ENCODE measurements around the gene TREH.

DNA sequence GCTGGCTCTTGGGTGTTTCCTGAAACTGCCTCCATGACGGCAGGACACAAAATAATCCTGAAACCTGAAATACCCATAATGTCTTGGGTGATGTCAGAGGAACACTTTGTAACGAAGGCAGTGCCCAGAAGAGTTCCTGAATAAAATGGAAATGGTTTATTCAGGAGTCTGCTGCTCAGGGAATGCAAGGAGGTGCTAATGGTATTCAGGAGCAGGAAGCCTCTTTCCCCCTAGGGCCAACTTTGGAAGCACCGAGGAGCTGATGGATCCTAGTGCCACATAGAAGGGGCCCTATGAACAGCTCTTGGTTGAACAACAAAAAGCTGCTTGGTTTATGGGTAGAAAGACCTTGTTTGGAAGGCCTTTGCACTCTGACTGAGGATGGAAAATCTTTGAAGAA, 15.5 kb downstream of the TREH start:
- TF ChIP-seq, protein P1, sequence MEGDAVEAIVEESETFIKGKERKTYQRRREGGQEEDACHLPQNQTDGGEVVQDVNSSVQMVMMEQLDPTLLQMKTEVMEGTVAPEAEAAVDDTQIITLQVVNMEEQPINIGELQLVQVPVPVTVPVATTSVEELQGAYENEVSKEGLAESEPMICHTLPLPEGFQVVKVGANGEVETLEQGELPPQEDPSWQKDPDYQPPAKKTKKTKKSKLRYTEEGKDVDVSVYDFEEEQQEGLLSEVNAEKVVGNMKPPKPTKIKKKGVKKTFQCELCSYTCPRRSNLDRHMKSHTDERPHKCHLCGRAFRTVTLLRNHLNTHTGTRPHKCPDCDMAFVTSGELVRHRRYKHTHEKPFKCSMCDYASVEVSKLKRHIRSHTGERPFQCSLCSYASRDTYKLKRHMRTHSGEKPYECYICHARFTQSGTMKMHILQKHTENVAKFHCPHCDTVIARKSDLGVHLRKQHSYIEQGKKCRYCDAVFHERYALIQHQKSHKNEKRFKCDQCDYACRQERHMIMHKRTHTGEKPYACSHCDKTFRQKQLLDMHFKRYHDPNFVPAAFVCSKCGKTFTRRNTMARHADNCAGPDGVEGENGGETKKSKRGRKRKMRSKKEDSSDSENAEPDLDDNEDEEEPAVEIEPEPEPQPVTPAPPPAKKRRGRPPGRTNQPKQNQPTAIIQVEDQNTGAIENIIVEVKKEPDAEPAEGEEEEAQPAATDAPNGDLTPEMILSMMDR (IDR thresholded peaks at IDR 0.05 in 2 of 3, conservative IDR thresholded peaks at IDR 0.05 in 1 of 3; ENCODE audit: borderline replicate concordance in 1 of 3, insufficient read depth in 1 of 3, low read depth in 2 of 3, low read length in 2 of 3), result no peak
- TF ChIP-seq FOSL1 (IDR thresholded peaks at IDR 0.05; ENCODE audit: low read depth), result no peak
- TF ChIP-seq, protein P2, sequence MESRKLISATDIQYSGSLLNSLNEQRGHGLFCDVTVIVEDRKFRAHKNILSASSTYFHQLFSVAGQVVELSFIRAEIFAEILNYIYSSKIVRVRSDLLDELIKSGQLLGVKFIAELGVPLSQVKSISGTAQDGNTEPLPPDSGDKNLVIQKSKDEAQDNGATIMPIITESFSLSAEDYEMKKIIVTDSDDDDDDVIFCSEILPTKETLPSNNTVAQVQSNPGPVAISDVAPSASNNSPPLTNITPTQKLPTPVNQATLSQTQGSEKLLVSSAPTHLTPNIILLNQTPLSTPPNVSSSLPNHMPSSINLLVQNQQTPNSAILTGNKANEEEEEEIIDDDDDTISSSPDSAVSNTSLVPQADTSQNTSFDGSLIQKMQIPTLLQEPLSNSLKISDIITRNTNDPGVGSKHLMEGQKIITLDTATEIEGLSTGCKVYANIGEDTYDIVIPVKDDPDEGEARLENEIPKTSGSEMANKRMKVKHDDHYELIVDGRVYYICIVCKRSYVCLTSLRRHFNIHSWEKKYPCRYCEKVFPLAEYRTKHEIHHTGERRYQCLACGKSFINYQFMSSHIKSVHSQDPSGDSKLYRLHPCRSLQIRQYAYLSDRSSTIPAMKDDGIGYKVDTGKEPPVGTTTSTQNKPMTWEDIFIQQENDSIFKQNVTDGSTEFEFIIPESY (IDR thresholded peaks at IDR 0.05; ENCODE audit: extremely low read depth, insufficient replicate concordance, low read length), result no peak
- TF ChIP-seq EZH2phosphoT487 (IDR thresholded peaks at IDR 0.05; ENCODE audit: borderline replicate concordance), result no peak
- TF ChIP-seq SIN3A (IDR thresholded peaks at IDR 0.05; ENCODE audit: low read depth), result no peak
